NCI-H1930 (cell line): Measurements from ENCODE around the gene MRPS14.

ENCODE experiments used
- DNase-seq, 2 experiments: peaks; one replicate each; lab custom pipeline; 2025; lab: John Stamatoyannopoulos, UW

The MRPS14 gene

DNA sequence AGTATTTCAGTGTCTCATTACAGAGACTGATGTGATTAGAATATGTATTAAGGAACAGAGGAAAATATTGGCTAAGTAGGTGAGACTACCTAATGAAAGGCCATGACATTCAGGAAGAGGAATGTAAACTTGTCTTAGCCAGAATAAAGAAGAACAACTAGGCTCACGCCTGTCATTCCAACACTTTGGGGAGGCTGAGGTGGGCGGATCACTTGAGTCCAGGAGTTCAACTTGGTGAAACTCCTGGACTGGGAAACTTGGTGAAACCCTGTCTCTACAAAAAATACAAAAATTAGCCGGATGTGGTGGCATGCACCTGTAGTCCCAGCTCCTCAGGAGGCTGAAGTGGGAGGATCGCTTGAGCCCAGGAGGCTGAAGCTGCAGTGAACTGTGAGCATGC lies 38.3 kb downstream of the MRPS14 start:
- DNase-seq = no peak

DNA sequence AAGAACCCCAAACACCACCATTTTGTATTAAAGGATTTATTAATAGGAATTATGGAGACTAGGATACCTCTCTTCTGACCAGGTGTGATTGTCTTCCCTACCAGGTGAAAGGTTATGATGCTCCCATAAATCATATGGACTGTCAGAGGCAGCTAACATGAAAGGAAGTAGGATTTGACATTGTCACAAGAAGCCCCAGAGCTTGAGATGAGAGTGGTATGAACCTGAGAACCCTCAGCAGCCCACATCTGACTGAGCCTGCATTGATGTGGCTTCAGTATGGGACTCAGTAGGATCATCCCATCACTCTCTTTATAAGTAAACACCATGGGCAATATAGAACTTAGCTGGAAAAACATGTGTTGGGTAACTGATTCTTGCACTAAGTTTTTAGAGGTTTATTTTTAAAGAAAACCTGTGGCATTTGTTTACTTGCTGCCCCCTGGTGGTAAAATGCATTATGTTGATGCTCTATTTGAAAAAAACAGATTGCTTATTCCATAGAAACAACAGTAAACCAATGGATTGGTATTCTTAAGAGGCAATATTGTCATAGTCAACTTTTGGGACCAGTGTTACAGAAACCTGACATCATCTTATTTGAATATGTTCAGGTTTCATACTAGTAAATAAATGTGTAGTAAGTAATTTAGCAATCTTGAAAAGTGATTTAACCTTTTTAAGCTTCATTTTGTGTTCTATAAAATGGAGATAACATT lies 40.1 kb downstream of the MRPS14 start:
- DNase-seq = no peak

DNA sequence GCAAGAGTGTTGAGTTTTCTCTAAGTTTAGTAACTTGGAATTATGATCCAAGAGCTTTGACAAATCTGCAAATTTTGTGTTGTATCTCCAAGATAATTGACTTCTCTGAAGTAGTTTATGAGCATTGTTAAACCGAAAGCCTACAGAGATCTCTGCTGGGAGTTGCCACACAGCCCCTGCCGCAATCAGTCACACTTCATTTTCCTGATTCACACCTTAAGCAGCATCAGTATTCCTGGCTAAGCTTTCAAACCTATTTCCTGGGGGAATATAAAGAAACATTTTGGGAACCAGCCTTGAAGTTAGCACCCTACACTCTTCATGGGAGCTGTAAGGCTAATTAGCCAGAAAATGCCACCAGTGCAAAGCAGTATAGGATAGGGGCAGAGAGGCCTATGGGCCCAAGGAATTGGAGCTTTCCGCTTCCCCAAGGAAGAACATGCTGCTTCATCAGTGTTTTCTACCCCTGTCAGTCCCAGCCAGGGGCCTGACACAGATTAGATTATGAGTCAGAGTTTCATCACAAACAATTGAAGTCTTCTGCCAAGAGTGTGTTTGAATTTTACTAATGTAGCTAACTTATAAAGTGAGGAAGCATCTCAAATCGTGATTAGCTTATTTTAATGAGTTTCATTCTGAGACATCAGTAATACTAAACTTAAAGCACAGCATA lies 46.7 kb downstream of the MRPS14 start:
- no peak for DNase-seq

DNA sequence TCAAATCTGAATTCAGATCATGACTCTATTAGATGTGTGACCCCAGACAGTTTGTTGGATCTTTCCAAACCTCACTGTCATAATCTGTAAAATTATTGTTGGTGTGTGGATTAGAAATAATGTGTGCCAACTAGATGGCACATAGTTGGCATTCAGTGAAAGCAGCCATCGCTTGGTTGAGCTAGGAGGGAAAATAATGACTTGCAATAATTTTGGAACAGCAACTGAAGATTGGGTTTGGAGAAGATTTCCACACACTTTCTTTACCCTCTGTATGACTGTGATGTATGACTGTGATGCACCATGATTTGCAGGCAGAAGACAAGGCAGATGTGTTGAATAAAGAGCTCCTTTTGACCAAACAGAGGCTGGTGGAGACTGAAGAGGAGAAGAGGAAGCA lies 47.5 kb downstream of the MRPS14 start:
- DNase-seq = no peak

DNA sequence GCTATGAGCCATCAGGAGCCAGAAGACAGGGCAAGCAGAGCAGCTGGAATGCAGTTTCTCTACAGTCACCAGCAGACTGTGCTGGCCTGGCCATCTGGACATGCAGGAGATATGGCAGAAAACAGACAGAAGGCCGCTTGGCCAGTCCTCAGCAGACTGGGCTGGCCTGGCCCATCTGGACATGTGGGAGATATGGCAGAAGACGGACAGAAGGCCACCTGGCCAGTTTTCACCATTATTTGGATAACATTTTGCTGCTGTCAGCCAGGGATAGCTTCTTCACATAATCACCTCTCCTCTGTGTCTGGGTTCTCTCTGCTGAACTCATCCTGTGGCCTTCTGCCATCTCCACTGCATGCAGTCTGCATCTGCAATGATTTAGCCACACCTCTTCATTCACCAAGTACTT lies 48.5 kb downstream of the MRPS14 start:
- DNase-seq = no peak

DNA sequence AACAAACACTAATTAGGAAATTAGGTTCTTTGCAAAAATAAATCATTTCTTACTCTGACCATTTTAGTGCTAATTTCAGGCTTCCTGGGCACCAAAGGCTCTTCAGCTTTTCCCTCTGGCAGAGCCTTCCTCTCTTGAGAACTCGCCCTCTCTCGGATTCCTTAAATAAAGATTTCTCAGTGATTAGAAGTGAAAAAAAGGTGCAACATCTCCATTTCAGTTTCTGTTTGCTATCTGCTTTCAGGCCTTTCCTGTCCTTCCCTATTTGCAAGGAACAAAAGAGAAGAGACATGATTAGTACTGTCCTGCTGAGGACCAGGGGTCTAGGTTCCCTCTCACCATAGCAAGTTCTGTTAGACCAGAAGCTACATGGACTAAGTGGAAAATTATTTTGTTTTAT lies 51.3 kb downstream of the MRPS14 start:
- no peak for DNase-seq

DNA sequence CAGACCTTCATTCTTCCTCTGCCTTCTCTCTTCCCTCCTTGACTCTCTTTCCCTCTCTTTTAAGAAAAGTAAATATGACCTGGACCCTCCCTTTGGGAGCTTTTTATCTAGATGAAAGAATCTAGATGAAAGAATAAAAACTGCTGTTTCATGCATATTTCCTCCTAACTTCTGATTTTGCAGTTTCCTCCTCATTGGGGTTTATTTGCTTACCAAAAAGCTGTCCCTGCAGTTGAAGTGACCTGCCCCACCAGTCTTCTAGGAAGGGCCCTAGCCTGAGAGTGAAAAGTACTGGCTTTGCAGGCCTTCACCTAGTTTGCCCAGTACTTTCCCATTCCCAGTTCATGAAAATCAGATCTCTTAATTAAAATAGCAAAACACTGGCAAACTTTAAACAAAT lies 51.8 kb downstream of the MRPS14 start:
- DNase-seq = no peak

DNA sequence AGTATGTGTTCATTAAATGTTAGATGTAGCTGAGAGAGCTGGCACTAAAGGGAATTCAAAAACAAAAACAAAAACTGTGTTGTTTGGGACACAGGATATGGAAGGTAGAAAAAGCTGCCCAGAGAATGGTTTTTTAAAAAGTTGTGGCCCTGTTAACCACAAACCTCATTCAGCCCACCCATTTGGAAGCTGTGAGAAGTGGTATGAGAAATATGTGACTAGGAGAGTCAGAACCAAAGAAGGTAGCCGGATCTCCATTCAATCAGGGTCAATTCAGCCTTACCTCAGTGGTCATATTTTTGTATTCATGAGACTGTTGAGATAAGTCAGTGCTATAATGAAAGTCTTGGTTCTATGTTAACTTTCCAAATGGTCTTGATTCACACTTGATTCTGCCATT lies 53.2 kb downstream of the MRPS14 start:
- no peak for DNase-seq

DNA sequence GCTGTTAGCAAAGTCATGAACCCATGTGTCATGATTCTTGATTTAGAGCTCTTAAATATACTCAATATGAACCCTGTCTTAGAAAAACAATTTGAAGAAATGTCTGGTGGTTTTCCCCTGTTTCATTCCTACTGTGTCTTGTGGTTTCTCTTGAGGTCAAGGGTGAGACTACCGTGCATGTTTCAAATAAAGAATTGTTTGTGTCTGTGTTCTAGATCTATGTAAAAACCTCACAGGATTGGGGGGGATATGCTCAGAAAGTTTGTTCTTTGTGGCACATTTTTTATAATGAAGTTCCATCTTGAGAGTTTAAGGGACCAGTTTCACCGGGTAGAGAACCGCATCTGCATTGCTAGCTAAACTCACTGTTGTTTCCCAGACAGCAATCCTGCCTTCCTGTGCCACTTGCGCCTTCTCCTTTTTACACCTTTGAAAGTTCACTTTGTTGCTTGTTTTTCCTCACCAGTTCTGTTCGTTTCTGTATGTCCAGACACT lies 54.4 kb downstream of the MRPS14 start:
- no peak for DNase-seq

DNA sequence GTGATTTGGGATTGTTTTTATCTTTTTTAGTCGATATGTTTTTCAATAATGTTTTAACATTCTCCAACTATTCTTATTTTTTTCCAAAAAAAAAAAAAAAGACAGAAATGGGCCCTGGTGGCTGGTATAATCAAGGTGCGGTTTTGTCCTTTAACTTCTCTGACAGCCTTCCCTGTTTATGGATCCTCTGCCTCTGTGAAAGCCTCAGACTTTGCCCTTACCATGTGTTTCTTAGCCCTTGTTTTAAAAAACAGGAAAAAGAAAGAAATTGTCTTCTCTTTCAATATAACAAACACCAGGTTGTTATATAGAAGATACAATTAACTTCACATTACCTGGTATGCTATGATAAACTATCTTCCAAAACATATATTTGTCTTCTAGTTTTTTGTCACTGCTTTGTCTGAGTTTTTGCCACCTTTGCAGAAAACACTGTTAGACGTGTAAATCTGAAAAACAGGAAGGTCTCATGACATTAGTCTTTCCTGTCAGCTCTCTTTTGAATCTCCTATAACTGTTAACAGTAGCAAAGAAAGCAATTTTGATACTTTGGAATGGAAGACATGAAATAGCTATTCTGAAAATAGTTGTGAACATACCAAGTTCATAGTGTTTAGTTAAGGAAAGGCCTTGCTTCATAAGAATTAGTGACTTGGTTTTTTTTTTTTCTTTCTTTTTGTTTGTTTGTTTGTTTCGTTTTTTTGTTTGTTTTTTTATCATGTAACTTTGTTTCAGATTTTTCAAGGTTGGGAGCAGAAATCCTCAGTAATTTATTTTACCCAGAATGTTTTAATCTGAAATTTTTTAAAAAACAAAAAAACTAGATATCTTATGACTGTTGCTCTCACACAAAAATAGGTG lies 55.1 kb downstream of the MRPS14 start:
- no peak for DNase-seq

DNA sequence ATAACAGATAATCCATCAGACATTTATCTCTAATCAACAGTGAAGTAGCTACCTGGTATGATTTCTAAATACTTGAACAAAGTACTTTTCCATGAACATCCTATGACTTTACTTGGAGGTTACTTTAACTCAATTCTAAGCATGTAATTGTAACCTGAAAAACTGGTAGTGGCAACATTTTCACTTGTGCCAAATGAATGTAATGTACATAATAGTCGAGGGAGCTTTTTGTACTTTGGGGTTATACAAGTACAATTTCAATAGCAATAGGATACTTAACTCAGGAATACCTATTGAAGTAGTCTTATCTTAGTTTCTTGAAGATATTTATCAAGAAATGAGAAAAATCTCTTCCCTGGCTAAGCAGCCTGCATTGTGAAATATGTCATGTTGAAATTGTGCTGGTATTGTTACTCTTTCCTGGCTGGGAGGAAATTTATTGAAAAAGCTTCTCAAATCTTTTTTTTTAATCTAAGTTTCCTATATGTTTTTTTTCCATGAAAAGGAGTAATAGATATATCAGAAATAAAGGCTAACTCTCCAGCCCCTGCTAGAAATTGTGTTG lies 57.1 kb downstream of the MRPS14 start:
- DNase-seq = no peak

DNA sequence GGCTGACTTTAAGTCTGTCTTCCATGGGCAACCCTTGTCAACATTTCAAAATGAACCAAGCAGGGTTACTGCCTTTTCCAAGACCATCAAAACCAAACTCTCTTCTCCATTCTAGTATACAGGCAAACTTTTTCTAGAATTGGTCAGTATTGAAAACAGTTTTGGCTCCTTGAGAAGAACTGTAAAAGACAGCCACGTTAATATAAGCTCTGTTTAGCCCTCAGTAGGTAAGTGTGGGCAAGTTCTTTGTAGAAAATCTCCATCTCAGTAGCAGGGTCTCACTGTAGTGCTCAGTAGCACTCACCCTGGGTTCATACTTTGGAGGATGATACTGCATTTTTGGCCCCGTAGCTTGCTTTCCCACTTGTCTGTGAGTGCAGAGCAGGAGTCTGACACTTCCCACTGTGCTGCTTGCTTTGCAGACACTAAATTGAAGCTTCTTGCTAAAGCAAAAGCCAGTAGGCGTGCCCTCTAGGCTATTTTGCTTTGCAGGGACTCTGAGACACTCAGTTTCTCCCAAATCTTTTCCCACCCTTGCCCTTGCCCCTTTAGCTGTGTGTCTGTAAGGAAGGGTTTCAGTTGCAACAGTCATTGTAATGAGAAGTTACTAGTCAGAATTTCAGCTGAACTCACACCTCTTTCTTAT lies 57.7 kb downstream of the MRPS14 start:
- no peak for DNase-seq

DNA sequence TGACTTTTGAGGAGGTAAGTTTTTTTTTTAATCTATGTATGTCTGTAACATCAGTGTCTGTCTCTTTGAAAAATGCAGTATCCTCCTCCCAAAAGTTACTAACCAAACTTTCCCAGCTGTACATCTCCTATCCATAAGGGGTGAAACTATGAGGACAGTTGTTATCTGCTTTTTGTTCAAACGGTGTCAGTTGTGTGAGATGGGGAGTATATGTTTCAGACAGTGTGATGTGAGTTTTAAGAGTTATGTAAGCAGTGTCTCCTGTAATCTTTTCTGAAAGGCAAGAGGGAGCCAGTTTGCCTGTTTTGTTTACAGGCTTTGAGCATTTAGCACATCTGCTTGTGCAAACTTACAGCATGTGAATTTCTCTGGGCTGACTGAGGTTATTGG lies 58.3 kb downstream of the MRPS14 start:
- no peak for DNase-seq

DNA sequence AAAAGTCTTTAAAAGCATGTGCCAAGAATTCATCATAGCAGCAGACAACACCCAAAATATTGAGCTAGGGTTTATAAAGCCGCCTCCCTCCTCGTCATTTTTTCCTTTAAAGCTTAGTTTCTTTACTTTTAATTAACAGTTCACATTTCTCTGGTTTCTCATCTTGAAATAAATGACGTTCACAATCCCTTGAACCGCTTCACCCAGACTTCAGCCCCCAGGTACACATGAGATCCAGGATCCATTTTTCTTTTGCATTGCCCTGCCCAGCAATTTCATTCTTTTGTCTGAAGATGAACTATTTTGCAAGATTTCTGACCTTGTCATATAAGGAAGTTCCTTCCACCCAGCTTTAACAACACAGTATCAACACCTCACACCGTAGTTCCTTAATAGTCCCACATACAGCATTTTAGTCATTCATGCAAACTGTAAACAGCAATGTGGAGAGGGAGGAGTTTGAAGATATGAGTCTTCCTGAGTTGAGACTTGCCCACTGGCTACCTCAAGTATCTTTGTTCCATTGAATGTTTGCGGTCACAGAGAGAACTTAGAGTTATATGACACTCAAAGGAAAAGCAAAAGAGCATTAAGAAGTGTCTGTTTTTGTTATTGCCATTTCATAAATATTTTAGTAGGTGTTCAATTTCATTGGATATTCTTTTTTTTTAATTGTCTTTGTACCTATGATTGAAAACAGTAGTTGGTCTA lies 58.8 kb downstream of the MRPS14 start:
- no peak for DNase-seq

DNA sequence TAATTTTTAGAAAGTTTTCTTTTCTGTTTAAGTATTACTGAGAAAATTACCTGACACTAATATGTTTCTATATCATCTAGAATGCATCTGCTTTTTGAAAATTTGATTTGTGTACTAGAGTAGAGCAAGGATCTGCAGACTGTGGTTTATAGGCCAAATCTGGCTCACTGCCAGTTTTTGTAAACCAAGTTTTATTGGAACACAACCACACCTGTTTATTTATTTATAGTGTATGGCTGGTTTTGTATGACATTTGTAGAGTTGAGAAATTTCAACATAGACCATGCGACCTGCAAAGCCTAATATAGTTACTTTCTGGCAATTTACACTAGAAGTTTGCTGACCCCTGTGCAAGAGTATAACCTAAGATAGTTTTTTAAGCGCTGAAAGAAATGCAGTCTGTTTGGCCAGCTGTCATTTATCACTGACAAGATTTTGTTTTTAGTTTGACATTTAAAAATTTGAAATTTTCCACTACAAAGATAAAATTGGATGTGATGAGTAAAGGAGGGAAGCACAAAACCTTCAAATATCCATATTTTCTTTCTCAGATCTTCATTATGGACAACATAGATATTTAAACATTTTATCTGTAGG lies 59.6 kb downstream of the MRPS14 start:
- DNase-seq = no peak
